Fibroblast of lung (primary cell): ENCODE data around the gene OASL. TPM values are rescaled to one million over a fixed set of nuclear protein-coding genes. Genes with fewer than 3 reads are reported as not detected.
A peak's percentile ranks its signal among the peaks of the same experiment; 100 is the strongest.

Experiments used
- DNase-seq, 2 donors: peaks; one replicate each; pipeline versions ENCODE4 v3.0.0 to v3.0.0-alpha.2; 2010; ENCODE audit warnings: low read depth in 2 of 2
- H2AFZ ChIP-seq: 2 replicates; pipeline ENCODE4 v1.5.1; 2012; ENCODE audit warnings: low read length, control low read depth, inconsistent platforms
- H3K27ac ChIP-seq: 2 replicates; pipeline ENCODE4 v1.5.1; 2011; ENCODE audit warnings: low read length, control low read depth; ENCODE audit not compliant: insufficient read depth
- H3K27me3 ChIP-seq: 2 replicates; pipeline ENCODE4 v1.5.1; 2011; ENCODE audit warnings: mild to moderate bottlenecking, low read length; ENCODE audit not compliant: control insufficient read depth, insufficient read depth
- H3K36me3 ChIP-seq: 2 replicates; pipeline ENCODE4 v1.5.1; 2011; ENCODE audit warnings: low read length; ENCODE audit not compliant: control insufficient read depth, insufficient read depth
- H3K4me1 ChIP-seq: 2 replicates; pipeline ENCODE4 v1.5.1; 2011; ENCODE audit warnings: low read length; ENCODE audit not compliant: control insufficient read depth, insufficient read depth; ENCODE audit errors: extremely low read depth
- H3K4me2 ChIP-seq: 2 replicates; pipeline ENCODE4 v1.5.1; 2011; ENCODE audit warnings: low read length, control low read depth; ENCODE audit not compliant: insufficient read depth; ENCODE audit errors: extremely low read depth
- H3K4me3 ChIP-seq, 4 experiments: fragments of 200-600 bp in 1 of 4; sonication (generic) in 1 of 4; replicated peaks in 1 of 4; 2 replicates each; pipeline ENCODE4 v1.5.1; 2011 to 2016; ENCODE audit warnings: low read length in 4 of 4, low read depth in 3 of 4, mild to moderate bottlenecking in 3 of 4, control low read depth in 2 of 4, inconsistent platforms in 1 of 4, mixed read lengths in 1 of 4; ENCODE audit not compliant: insufficient read depth in 1 of 4; ENCODE audit errors: control extremely low read depth in 1 of 4
- H3K79me2 ChIP-seq: 2 replicates; pipeline ENCODE4 v1.5.1; 2012; ENCODE audit warnings: mild to moderate bottlenecking, low read length, inconsistent platforms; ENCODE audit not compliant: control insufficient read depth, insufficient read depth
- H3K9ac ChIP-seq: 2 replicates; pipeline ENCODE4 v1.5.1; 2011; ENCODE audit warnings: mild to moderate bottlenecking, low read length, control low read depth; ENCODE audit not compliant: insufficient read depth
- H3K9me3 ChIP-seq: 2 replicates; pipeline ENCODE4 v1.5.1; 2012; ENCODE audit warnings: low read depth, low read length; ENCODE audit not compliant: control insufficient read depth, insufficient read depth
- H4K20me1 ChIP-seq: 2 replicates; pipeline ENCODE4 v1.5.1; 2011; ENCODE audit warnings: low read length; ENCODE audit not compliant: control insufficient read depth, insufficient read depth; ENCODE audit errors: extremely low read depth
- CTCF ChIP-seq, 2 donors: IDR thresholded peaks in 1 of 2; conservative IDR thresholded peaks in 1 of 2; 1 replicate in 1 of 2; 2 replicates in 1 of 2; pipeline ENCODE4 v1.5.1; 2011 to 2012; ENCODE audit warnings: low read length in 2 of 2, control low read depth in 1 of 2, inconsistent platforms in 1 of 2, low read depth in 1 of 2, mild to moderate bottlenecking in 1 of 2
- EZH2 ChIP-seq: IDR thresholded peaks from 2 replicates; pipeline ENCODE4 v1.5.1; 2012; ENCODE audit warnings: low read length, control low read depth, mild to moderate bottlenecking; ENCODE audit errors: missing control alignments
- polyA minus RNA-seq: library from RNA; depleted of rRNA, polyadenylated mRNA; stranded (reverse); fragments of >200 nt; gene quantifications from 2 replicates; pipeline ENCODE4 v1.2.3, GENCODE V29; 2011; ENCODE audit warnings: low replicate concordance
- polyA plus RNA-seq, 2 donors: library from polyadenylated mRNA; depleted of rRNA in 1 of 2; stranded (reverse) in 1 of 2; unstranded in 1 of 2; fragments of >200 nt; gene quantifications; 2 replicates each; pipeline ENCODE4 v1.2.1, GENCODE V29; 2011 to 2012; ENCODE audit warnings: missing spikeins in 1 of 2
- total RNA-seq: library from RNA; depleted of rRNA; stranded (reverse); fragments of >200 nt; gene quantifications from 2 replicates; pipeline ENCODE4 v1.2.1, GENCODE V29; 2014

The OASL gene
- 0.51 and 1.2 TPM in 2 replicates for total RNA-seq
- 0.07 and 0.14 TPM in 2 replicates for polyA plus RNA-seq
- polyA plus RNA-seq (2012): 0.08 and 0.09 TPM in 2 replicates
- polyA minus RNA-seq: 2.1 TPM in 1 of 2 replicates, not detected in the other

- H3K4me2 ChIP-seq: peak within 1 kb of the TSS; percentile 80
- H3K27ac ChIP-seq: no peak within 1 kb of the TSS
- TF ChIP-seq CTCF (conservative IDR thresholded peaks at IDR 0.05 in 1 of 2, IDR thresholded peaks at IDR 0.05 in 1 of 2; ENCODE audit: low read depth in 1 of 2, low read length in 2 of 2) (no peak), EZH2 (no peak)
- H3K27me3 ChIP-seq: no peaks in the 10 kb centered on the region
- DNase-seq: peak; percentile 25 to 80
- H2AFZ ChIP-seq: peak within 1 kb of the TSS; percentile 71
- H3K4me3 ChIP-seq: peak within 1 kb of the TSS; percentile 23 to 45 (median 39)
- no peaks in the 10 kb centered on the region for H3K9me3 ChIP-seq
- no peaks in the 10 kb centered on the region for H3K36me3 ChIP-seq
- no peak within 1 kb of the TSS for H3K9ac ChIP-seq
- no peaks in the 10 kb centered on the region for H3K79me2 ChIP-seq
- no peaks in the 10 kb centered on the region for H4K20me1 ChIP-seq
- peaks cover 2% of the 10 kb centered on the region for H3K4me1 ChIP-seq
These were observed at the start of gene OASL for GRCh38 chr12:121038861-121039668. TSS of gene OASL (minus strand) at chr12:121039246. CDS start at chr12:121038971, 275 bp downstream.

- Histone ChIP-seq H3K27me3 (peaks cover 2% of the 10 kb centered on the region), H3K9me3 (no peaks in the 10 kb centered on the region), H3K4me1 (no peaks in the 10 kb centered on the region), H4K20me1 (no peaks in the 10 kb centered on the region), H3K4me3 (no peak overlapping the region), H3K79me2 (no peaks in the 10 kb centered on the region), H2AFZ (no peak overlapping the region), H3K36me3 (no peaks in the 10 kb centered on the region), H3K9ac (no peak overlapping the region), H3K27ac (no peak overlapping the region), H3K4me2 (no peak overlapping the region)
- TF ChIP-seq CTCF (conservative IDR thresholded peaks at IDR 0.05 in 1 of 2, IDR thresholded peaks at IDR 0.05 in 1 of 2; ENCODE audit: low read depth in 1 of 2, low read length in 2 of 2) (no peak), EZH2 (no peak)
- DNase-seq: no peak
These were observed 49.1 kb upstream of the OASL start for GRCh38 chr12:121088195-121088585.

GRCh38 chr12:121087467-121088194 lies 48.6 kb upstream of the OASL start:
- DNase-seq: no peak
- H2AFZ ChIP-seq: no peak overlapping the region
- TF ChIP-seq EZH2 (no peak), CTCF (conservative IDR thresholded peaks at IDR 0.05 in 1 of 2, IDR thresholded peaks at IDR 0.05 in 1 of 2; ENCODE audit: low read depth in 1 of 2, low read length in 2 of 2) (no peak)
- H4K20me1 ChIP-seq: no peaks in the 10 kb centered on the region
- H3K4me2 ChIP-seq: no peak overlapping the region
- H3K4me1 ChIP-seq: no peaks in the 10 kb centered on the region
- H3K9ac ChIP-seq: no peak overlapping the region
- no peak overlapping the region for H3K27ac ChIP-seq
- no peaks in the 10 kb centered on the region for H3K36me3 ChIP-seq
- no peaks in the 10 kb centered on the region for H3K9me3 ChIP-seq
- peaks cover 2% of the 10 kb centered on the region for H3K27me3 ChIP-seq
- no peaks in the 10 kb centered on the region for H3K79me2 ChIP-seq
- no peak overlapping the region for H3K4me3 ChIP-seq
